Fibroblast of villous mesenchyme (primary cell): ENCODE results near the gene PARD6G. TPM values are rescaled to one million over a fixed set of nuclear protein-coding genes. Genes with fewer than 3 reads are reported as not detected.

Experiments used
- DNase-seq: peaks from one replicate; pipeline ENCODE4 v3.0.0-alpha.2; 2010; ENCODE audit warnings: low read depth
- H3K4me3 ChIP-seq: 2 replicates; pipeline ENCODE4 v1.5.1; 2011; ENCODE audit warnings: low read depth, mild to moderate bottlenecking, low read length
- total RNA-seq: library from RNA; depleted of rRNA; stranded (reverse); fragments of >200 nt; gene quantifications from 2 replicates; pipeline ENCODE4 v1.2.3, GENCODE V29; 2012
- TF ChIP-seq, protein P1 (sequence below): IDR thresholded peaks from 2 replicates; pipeline ENCODE4 v1.5.1; 2012; ENCODE audit warnings: low read depth, mild to moderate bottlenecking, low read length; ENCODE audit not compliant: insufficient read depth

The PARD6G gene
- total RNA-seq, 1 donor, result 1.7 TPM

DNA sequence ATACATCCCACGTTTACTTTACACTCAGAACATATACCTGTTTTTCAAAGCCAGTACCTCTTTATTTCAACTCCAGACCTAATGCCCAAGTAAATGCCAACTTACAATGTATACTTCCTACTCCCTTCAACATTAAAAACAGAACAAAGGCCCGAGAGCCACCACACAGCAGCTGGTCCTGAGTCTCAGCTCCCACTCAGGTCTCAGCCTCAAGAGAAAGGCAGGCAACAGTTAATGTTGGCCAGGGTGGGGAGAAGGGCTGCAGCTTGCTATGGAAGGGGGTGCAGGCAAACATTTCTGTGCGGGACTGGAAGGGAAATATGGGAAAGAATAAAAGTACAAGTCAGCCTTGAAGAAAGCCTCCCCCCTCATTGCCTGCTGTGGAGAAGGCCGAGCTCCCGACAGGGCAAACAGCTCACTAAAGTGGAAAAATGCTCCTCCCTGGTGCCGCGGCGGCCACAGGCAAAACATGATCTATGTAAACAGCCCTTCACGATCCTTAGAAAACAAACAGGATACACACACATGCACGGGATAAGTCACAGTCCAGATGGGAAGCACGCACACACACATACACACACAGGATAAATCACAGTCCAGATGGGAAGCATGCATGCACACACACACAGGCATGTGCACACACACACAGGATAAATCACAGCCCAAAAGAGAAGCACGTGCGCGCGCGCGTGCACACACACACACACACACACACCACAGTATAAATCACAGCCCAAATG is 70.8 kb downstream of the PARD6G start:
- TF ChIP-seq, protein P1, sequence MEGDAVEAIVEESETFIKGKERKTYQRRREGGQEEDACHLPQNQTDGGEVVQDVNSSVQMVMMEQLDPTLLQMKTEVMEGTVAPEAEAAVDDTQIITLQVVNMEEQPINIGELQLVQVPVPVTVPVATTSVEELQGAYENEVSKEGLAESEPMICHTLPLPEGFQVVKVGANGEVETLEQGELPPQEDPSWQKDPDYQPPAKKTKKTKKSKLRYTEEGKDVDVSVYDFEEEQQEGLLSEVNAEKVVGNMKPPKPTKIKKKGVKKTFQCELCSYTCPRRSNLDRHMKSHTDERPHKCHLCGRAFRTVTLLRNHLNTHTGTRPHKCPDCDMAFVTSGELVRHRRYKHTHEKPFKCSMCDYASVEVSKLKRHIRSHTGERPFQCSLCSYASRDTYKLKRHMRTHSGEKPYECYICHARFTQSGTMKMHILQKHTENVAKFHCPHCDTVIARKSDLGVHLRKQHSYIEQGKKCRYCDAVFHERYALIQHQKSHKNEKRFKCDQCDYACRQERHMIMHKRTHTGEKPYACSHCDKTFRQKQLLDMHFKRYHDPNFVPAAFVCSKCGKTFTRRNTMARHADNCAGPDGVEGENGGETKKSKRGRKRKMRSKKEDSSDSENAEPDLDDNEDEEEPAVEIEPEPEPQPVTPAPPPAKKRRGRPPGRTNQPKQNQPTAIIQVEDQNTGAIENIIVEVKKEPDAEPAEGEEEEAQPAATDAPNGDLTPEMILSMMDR, result no peak

DNA sequence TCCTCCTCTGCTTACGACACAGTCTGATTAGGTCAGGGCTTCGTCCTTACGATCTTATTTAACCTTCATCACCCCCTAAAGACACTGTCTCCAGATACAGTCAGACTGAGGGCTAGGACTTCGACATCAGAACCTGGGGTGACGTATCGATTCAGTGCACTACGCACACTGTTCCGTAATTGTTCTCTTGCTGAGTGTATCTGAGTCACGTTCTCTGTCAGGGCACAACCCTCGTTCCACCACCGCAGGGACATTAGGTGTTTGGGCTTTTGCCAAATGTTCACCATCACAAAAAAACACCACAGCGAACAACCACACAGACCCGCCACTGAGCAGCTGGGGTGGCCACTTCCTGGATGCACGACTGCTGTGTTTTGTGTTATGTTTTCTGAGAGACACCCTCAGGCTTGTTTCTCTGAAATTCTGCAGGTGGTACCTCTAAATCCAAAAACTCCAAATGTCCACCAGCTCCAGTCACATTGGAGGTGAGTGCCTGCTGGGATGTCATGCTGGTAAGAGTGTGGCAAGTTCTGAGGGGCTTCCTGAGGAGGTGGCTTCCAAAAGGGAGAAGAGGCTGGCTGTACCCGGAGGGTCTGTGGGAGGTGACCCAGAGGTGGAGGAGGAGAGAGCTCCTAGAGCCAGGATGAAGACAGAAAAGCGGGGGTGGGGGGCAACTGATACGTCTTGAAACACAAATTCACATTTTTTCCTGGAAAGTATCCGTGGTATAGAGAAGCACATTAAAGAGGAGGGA is 71.7 kb downstream of the PARD6G start:
- H3K4me3 ChIP-seq, result no peak overlapping the region
- TF ChIP-seq, protein P1, result no peak
- DNase-seq, result no peak

More for the DNA sequence above, 70.8 kb downstream of the PARD6G start:
- peak; percentile 53 for DNase-seq
- H3K4me3 ChIP-seq, result no peak overlapping the region

DNA sequence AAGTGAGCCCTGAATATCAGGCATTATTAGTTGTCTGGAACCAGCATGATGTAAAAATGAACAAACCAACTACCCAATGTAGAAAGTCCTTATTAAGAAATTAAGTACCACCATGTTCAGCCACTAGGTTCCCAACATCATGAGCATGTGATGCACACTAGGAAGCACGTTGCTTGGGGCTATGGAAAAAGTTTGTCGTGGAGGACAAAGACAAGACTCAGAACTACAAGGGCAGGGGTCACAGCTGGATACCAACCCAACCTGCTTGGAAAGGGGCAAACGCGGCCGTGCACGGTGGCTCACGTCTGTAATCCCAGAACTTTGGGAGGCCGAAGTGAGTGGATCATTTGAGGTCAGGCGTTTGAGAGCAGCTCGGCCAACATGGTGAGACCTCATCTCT is 74.3 kb downstream of the PARD6G start:
- TF ChIP-seq, protein P1, result no peak
- no peak overlapping the region for H3K4me3 ChIP-seq
- DNase-seq, result no peak

DNA sequence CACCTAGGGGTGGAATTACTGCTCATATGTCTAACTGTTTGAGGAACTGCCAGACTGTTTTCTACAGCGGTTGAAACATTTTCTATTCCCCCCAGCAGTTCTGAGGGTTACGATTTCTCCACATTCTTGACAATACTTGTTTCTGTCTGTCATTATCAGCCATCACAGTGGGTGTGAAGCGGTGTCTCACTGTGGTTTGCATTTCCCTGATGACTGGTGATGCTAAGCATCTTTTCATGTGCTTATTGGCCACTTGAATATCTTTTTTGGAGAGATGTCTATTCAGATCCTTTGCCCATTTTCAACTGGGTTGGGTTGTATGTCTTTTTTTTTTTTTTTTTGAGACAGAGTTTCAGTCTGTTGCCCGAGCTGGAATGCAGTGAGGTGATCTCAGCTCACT is 75.3 kb downstream of the PARD6G start:
- DNase-seq, result no peak
- TF ChIP-seq, protein P1, result no peak
- no peak overlapping the region for H3K4me3 ChIP-seq

DNA sequence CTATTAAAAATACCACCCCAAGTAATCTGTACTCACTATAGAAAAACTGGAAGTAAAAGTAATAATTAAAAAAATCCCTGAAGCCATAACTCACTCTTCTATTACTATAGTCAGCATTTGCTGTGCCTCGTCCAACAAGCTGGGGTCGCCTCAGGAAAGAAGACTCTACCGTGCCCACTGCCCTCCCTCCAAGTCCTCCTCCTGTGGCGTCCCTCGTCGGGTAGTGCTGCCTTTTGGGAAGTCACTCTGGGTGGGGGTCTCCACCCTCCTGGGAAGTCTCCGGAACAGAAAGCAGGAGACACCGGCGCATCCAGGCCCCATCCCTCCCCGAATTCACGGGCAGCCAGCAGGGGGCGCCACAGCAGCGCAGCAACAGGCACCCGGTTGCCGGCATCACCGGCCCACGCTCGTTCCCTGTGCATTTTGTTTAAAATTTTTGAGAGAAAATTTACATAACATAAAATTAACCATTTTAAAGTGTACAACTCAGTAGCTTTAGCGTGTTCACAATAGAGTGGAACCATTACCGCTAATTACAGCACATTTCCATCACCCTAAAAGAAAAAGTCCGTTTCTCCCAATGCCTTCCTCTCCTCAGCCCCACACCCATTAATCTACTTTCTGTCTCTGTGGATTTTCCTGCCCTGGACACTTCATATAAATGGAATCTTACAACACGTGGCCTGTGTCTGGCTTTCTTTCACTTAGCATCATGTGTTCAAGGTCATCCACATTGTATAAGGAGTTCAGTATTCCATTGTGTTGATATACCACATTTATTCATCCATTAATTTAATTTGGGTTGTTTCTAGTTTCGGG is 76.1 kb downstream of the PARD6G start:
- peak; percentile 64 for DNase-seq
- H3K4me3 ChIP-seq, result peak overlapping the region; percentile 52
- TF ChIP-seq, protein P1, result peak; percentile 88

DNA sequence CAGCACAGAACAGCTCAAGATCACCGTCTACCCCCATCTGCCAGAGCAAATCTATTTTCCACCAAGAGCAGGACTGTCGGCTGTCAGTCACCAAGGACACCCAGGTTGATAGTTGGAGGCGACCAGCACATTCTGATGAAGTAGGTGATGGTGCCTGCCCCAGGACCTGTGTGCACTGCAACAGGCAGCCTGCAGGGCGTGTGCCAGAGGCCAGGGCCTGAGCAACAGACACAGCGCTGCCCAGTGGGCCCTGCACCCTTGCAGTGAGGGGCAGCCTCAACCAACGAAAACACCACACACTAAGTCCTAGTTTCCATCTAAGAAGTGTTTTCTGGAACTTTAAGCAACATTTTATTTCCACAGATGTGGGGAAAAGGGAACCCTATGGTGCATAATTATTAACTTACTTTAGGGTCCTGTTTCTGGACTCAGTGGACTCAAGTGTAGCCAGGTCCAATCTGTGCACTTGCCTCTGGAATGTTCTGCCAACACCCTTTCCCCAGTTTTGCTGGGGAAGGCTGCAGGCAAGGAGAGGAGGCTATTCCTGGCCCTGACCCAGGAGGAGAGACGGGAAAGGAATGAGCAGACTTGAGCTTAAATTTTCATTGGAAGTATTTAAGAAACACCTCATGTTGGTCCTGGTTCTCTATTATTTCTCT is 76.8 kb downstream of the PARD6G start:
- no peak overlapping the region for H3K4me3 ChIP-seq
- TF ChIP-seq, protein P1, result no peak
- DNase-seq, result no peak
